Mononuclear cell (primary cell): ENCODE results near the gene IZUMO4. TPM values are rescaled to one million over a fixed set of nuclear protein-coding genes. Genes with fewer than 3 reads are reported as not detected.

ENCODE experiments used
- H3K27me3 ChIP-seq: 2 replicates; pipeline ENCODE4 v1.6.0; 2011; ENCODE audit warnings: low read length, control low read depth; ENCODE audit not compliant: insufficient read depth
- H3K4me1 ChIP-seq: 2 replicates; pipeline ENCODE4 v1.5.1; 2011; ENCODE audit warnings: mild to moderate bottlenecking, low read length, control low read depth; ENCODE audit not compliant: insufficient read depth
- H3K4me3 ChIP-seq: 2 replicates; pipeline ENCODE4 v1.5.1; 2011; ENCODE audit warnings: mild to moderate bottlenecking, low read length, moderate library complexity
- H3K9me3 ChIP-seq: 2 replicates; pipeline ENCODE4 v1.5.1; 2011; ENCODE audit warnings: low read depth, mild to moderate bottlenecking, control low read depth, low read length
- total RNA-seq: library from RNA; depleted of rRNA; stranded (reverse); fragments of >200 nt; gene quantifications from one replicate; pipeline ENCODE4 v1.2.3, GENCODE V29; 2012

Gene IZUMO4, protein sequence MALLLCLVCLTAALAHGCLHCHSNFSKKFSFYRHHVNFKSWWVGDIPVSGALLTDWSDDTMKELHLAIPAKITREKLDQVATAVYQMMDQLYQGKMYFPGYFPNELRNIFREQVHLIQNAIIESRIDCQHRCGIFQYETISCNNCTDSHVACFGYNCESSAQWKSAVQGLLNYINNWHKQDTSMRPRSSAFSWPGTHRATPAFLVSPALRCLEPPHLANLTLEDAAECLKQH
- 2.9 TPM for total RNA-seq

DNA sequence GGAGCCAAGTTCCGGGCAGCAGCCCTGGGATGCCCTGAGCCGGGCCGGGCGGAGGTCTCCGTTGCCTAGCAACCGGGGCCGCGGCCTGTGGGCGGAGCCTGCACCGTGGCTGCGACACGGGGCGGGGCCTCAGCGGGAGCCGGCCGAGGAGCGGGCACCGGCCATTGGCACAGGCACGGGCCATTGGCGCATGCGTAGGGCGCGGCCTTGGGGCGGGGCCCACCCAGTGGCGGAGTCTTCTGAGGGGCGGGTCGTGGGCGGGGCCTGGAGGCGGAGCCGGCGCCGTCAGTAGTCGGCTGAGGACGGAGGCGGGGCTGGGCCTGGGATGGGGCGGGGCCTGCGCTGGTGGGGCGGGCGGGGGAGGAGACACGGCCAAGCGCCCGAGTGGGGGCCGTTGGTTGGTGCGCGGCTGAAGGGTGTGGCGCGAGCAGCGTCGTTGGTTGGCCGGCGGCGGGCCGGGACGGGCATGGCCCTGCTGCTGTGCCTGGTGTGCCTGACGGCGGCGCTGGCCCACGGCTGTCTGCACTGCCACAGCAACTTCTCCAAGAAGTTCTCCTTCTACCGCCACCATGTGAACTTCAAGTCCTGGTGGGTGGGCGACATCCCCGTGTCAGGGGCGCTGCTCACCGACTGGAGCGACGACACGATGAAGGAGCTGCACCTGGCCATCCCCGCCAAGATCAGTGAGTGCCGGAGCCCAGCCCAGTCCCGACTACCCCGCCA lies at the start of gene IZUMO4:
IZUMO4 (plus strand) TSS at position 436 of the 723 bp plus-strand sequence; CDS start at position 467, 31 bp downstream.
- peak within 1 kb of the TSS; percentile 91 for H3K4me3 ChIP-seq
- no peaks in the 10 kb centered on the region for H3K9me3 ChIP-seq
- H3K27me3 ChIP-seq, result no peaks in the 10 kb centered on the region
- H3K4me1 ChIP-seq, result peaks cover 48% of the 10 kb centered on the region

DNA sequence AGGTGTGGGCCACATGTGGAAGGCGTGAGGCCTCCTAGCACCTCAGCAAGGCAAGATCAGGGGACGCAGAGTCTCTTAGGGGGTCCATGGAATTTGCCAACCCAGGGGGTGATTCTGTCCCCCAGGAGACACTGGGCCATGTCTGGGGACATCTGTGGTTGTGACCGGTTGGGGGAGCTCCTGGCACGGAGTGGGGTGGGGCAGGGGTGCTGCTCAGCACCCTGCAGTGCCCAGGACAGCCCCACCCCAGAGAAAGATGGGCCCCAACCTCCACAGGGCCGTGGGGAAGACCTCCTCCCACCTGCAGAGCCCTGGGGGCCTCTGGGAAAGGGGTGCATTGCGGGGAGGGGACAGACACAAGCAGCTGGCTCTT lies 49.7 kb upstream of the IZUMO4 start:
- Histone ChIP-seq H3K4me3 (no peak overlapping the region), H3K4me1 (peaks cover 83% of the 10 kb centered on the region), H3K27me3 (no peaks in the 10 kb centered on the region), H3K9me3 (no peaks in the 10 kb centered on the region)

DNA sequence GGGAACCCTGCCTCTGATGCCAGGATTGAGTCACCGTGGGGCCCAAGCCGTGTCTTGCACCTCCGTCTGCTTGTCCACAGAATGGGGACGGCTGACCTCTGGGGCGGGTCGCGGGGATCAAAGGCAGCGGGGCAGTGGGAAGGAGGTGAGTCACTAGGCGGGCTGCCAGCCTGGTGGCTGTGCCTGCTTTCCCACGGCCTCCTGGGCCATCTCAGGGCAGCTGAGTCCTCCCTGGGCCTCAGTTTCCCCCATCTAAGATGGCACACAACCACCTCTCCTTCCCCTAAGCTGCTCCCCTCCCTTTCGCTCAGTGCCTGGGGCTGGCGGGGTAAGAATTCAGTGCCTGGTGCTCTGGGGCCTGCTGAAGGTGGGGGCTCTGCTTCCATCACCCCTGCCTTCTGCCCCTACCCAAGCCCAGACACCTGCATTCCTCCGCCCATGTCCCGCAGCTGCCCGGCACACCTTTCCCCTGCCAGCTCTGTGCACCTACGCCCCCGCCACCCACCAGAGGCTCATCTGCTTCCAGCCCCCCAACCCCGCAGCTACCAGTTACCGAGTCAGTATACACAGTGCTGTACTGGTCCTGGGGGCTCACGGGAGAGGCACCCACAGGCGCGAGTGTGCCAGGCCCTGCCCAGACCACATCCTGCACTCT lies 49.1 kb upstream of the IZUMO4 start:
- no peak overlapping the region for H3K4me3 ChIP-seq
- no peaks in the 10 kb centered on the region for H3K27me3 ChIP-seq
- H3K4me1 ChIP-seq, result peaks cover 84% of the 10 kb centered on the region
- H3K9me3 ChIP-seq, result no peaks in the 10 kb centered on the region

DNA sequence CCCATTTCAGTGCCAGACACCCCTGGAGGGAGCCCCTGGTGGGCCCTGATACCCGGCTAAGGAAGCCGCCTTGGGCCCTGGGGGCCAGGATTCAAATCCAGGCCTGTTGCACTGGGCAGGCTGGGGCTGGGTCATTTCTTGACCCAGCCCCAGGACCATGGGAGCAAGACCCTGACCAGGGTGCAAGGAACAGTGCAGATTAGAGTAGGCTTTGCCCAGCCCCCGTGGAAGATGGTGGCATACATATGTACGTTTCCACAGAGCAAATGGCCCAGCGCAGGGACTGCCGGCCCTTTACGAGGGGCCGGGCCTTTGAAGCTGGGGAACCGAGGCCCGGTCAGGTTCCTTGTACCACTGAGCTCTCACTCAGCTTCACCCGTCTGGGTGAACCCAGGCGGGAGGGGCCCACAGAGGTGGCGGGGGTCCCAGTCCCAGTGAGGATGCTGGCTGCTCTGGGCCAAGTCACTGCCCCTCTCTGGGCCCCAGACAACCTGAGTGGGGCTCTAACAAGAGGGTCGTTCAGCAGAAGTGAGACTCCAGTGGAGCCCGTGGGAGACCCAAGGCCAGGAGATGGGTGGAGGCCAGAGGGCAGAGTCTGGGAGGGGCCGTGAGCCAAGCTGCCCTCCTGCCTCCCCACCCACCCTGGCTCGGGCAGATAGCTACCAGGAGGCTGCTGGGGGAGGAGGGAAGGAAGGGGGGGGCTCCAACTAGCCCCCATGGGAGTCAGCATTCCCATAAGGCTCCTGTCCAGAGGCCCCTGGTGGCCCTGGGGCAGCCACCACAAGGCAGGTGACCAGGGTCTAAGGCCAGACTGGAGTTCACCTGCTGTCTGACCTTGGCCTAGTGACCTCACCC lies 48.4 kb upstream of the IZUMO4 start:
- no peaks in the 10 kb centered on the region for H3K27me3 ChIP-seq
- no peaks in the 10 kb centered on the region for H3K9me3 ChIP-seq
- peaks cover 79% of the 10 kb centered on the region for H3K4me1 ChIP-seq
- no peak overlapping the region for H3K4me3 ChIP-seq

DNA sequence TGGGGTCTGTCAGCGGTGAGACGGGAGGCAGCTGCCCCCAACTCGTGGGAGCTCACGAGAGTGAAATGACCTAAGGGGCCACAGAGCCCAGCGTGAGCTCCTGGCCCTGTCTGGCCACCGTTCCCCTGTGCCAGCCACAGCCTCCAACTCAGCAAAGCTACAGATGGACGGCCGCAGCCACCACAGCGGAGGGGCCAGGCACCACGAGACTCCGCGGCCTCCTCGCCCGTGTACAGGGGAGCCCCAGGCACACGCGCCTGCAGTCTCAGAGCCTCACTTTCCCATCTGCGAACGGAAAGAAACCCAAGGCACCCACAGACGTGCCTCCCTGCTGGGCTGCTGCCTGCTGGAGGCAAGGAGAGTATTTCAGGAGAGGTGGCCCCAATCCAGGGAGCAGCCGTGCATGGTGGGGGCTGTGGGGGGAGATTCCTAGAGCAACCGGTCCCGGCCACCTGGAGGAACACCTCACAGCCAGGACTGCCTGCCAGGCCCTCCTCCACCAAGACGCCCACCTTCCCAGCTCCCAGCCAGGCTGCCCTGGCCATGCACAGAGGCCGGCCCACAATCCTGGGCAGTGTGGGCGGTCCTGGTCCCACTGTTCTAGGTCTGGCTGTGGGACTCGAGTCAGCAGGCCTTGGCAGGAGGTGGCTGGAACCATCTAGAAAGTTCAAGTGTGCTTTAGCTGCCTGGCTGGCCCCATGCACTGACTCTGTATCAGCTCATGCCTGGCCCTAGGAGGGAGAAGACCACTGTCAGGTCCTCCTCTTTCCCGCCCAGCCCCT lies 47.6 kb upstream of the IZUMO4 start:
- H3K4me3 ChIP-seq, result peak overlapping the region; percentile 91
- H3K4me1 ChIP-seq, result peaks cover 71% of the 10 kb centered on the region
- no peaks in the 10 kb centered on the region for H3K27me3 ChIP-seq
- H3K9me3 ChIP-seq, result no peaks in the 10 kb centered on the region

DNA sequence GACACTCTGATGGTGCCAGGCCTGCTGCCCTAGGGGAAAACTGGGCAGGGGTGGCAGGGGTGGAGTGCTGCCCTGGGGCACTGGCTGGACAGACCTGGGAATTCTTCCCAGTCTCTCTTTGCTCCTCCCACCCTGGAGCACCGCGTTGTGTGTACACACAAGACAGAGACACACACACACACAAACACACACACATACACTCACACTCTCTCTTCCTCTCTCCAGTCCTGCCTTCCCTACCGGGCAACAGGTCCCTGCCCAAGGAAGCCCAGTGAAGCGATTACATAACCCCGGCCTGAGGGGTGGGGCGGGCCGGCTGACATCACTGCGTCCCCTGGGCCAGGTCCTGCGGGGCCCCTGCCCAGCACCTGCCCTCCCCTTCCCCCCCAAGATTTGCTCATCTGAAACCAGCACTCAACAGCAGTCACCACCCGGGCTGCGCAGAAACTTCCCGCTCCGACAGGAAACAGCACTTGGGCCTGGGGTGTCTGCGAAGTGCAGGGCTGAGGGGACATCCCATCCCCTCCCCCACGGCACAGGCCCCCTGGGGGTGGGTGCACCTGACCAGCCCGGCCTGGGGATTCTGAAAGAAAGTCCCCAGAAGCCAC lies 46.9 kb upstream of the IZUMO4 start:
- no peaks in the 10 kb centered on the region for H3K9me3 ChIP-seq
- H3K4me1 ChIP-seq, result peaks cover 67% of the 10 kb centered on the region
- H3K27me3 ChIP-seq, result no peaks in the 10 kb centered on the region
- H3K4me3 ChIP-seq, result peak overlapping the region; percentile 91

DNA sequence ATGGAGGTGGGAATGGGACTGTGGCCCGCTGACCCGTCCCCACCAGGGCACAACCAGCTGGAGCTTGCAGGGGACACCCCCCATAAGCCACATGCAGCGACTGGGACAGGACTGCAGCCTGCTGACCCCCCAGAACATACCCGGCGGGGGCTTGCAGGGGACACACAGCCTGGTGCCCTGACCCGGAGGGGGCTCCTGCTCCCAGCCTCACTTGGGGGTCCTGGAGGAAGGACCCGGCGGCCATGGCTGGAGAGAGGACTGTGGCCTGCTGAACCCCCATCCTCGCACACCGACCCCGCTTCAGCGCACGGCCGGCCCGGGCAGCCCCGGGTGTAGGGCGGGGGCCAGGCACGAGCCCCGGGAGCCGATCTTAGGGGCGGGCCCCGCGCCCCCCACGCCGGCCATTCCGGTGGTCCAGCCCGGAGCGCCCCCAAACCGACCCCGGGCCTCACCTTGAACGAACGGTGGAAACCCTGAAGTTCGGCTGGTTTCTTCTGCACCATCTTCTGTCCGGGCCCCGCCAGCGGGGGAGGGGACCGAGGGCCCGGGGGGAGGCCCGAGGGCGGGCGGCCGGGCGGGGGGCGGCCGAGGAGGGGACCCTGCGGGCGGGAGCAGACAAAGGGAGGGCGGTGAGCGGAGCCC lies 46.2 kb upstream of the IZUMO4 start:
- Histone ChIP-seq H3K4me1 (peaks cover 66% of the 10 kb centered on the region), H3K4me3 (peak overlapping the region; percentile 91), H3K27me3 (no peaks in the 10 kb centered on the region), H3K9me3 (no peaks in the 10 kb centered on the region)

DNA sequence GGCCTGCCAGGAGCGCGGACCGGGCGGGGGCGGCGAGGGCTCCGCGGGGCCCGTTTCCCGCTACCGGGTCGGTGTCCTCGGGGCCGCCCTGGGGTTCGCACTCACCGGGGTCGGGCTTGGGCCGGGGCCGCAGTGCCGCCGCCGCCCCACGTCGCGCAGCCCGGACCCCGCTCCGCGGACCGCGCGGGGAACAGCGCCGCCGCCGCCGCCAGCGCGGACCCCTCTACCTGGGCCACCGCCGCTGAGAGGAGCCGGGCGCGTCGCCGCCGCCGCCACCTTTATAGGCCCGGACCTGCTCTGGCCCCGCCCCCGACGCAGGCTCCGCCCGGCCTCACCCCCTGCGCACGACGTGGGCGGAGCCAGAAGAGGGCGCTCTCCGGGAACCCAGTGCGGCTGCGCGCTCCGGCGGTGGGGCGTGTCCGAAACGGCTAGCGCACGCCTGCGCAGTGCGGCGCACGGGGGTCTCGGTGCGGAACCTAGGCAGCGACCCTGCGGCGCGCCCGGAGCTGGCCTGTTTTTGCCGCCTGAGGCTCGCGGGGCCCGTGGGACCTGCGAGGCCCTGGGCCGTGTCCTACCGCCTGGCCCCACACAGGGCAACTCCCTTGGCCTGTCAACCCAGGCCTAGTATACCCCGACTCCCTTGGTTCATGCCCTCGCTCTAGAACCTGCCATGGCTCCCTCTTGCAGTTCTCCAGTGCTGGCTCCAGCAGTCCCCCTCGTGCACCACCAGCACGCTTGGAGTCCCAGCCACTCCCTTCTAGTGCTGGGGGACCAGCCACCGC lies 45.5 kb upstream of the IZUMO4 start, which contains the start of gene MKNK2:
MKNK2 (minus strand) TSS at position 254 of the 782 bp plus-strand sequence. CDS start 393 bp downstream, outside the sequence.
- peak within 1 kb of the TSS; percentile 91 for H3K4me3 ChIP-seq
- H3K9me3 ChIP-seq, result no peaks in the 10 kb centered on the region
- H3K27me3 ChIP-seq, result no peaks in the 10 kb centered on the region
- H3K4me1 ChIP-seq, result peaks cover 66% of the 10 kb centered on the region

DNA sequence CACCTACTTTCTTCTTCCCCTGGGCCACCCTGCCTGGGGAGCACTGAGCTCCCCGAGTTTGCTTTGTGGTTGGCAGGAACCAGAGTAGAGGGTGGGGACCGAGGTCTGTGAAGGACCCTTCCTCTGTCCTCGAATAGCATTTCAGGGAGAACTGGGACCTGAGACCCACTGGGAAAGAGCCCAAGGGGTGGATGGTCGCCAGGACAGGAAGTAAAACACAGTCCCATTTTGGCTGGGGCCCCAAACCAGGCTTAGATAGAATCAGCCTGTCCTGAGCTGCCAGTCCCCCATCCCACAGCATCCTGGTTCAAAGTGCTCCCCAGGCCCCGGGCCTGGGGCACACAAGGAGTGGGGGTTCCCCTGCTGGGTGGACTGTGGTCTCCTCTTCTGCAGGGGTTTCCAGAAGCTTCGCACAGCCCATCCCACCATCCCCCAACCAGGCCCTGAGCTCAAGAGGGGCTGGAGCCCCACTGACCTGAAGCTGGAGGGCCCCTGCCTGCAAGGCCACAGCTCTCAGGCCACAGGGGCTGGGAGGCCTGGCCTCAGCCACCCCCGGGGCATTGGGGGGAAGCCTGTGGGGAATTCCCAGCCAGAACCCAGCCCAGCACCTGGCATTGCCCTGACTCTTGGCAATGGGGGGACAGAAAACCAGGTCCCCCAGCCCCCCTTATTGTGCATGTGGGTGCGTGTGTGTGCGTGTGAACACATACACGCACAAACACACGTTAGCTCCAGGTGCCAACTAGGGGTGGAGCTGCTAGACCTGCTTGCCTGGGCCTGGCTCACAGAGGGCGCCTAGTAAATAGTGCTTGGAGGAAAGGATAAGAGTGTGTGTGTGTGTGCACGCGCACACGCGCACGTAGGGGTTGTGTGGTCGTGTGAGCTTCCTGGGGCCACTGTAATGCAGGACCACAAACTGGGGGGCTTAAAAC lies 44.7 kb upstream of the IZUMO4 start:
- Histone ChIP-seq H3K27me3 (no peaks in the 10 kb centered on the region), H3K4me3 (no peak overlapping the region), H3K9me3 (no peaks in the 10 kb centered on the region), H3K4me1 (peaks cover 67% of the 10 kb centered on the region)

DNA sequence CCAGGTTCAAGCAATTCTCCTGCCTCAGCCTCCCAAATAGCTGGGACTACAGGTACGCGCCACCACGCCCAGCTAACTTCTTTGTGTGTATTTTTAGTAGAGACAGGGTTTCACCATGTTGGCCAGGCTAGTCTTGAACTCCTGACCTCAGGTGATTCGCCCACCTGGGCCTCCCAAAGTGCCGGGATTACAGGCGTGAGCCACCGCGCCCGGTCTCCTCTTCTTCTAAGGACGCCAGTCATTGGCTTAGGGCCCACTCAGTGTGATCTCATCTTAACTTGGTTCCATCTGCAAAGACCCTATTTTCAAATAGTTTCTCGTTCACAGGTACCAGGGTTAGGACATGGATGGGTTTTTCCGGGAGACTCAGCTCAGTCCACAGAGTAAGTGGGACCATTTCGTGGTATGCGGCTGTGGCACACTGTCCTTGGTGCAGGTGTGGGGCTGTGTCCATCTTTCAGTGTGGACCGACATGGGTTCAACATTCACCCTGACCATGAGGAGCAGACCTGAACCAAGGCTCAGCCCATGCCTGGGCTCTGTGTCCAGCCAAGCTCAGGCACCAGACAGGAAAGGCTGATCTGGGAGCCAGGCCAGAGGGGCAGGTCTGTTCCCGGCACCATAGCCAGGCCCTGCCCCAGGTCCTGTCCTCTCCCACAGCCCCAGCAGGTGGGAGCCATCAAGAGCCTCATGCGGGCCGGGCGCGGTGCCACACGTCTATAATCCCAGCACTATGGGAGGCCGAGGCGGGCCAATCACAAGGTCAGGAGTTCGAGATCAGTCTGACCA lies 42.9 kb upstream of the IZUMO4 start:
- Histone ChIP-seq H3K27me3 (no peaks in the 10 kb centered on the region), H3K4me3 (no peak overlapping the region), H3K4me1 (peaks cover 67% of the 10 kb centered on the region), H3K9me3 (no peaks in the 10 kb centered on the region)

DNA sequence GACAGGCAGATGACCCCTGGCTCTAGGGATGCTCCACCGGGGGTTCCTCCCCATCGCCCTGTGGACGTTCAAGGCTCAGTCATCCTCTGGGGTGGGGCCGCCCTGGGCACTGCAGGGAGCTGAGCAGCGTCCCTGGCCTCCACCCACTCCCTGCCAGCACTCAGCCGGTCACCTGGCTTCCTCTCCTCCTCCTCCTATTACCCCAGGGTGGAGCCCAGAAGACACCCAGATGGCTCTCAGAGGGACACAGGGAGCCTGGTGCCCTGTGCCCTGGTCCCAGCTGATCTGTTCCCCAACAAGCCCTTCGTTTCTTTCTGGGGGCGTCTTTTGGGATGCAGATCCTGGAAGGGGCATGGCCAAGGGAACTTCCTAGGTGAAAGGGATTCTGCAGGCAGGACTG lies 42.0 kb upstream of the IZUMO4 start:
- Histone ChIP-seq H3K9me3 (no peaks in the 10 kb centered on the region), H3K4me1 (peaks cover 66% of the 10 kb centered on the region), H3K27me3 (no peaks in the 10 kb centered on the region), H3K4me3 (no peak overlapping the region)
